Measurements from ENCODE around the gene MTSS2. TPM values are rescaled to one million over a fixed set of nuclear protein-coding genes. Genes with fewer than 3 reads are reported as not detected.

The MTSS2 gene
- total and polyA plus RNA-seq, 2 experiments from 2014 or later, result 1.6 to 19.6 TPM

GRCh38 chr16:70714581-70715054 lies 28.8 kb upstream of the MTSS2 start (continued):
- TF ChIP-seq ZNF114 (CRISPR knock-in tag; IDR thresholded peaks at IDR 0.05), result no peak
- TF ChIP-seq STAT1 (IDR thresholded peaks at IDR 0.05; ENCODE audit: unreplicated experiment), result no peak
- no peak for TF ChIP-seq ETS1 (IDR thresholded peaks at IDR 0.05)
- no peak for TF ChIP-seq REST (IDR thresholded peaks at IDR 0.05; ENCODE audit: unreplicated experiment)
- TF ChIP-seq JUNB (IDR thresholded peaks at IDR 0.05; ENCODE audit: unreplicated experiment), result no peak
- TF ChIP-seq EZH2phosphoT487 (IDR thresholded peaks at IDR 0.05; ENCODE audit: unreplicated experiment), result no peak
- TF ChIP-seq EZH2 (IDR thresholded peaks at IDR 0.05; ENCODE audit: low read depth, unreplicated experiment), result no peak

GRCh38 chr16:70713824-70714223 lies 28.0 kb upstream of the MTSS2 start:
- Histone ChIP-seq H3F3A (replicated peaks; ENCODE audit: low read depth) (peaks cover 6% of the 10 kb centered on the region; the same call in 1 of the 2 replicates), H3K79me2 (replicated peaks; ENCODE audit: insufficient read depth) (no peaks in the 10 kb centered on the region), H3K27ac (ENCODE audit: low read depth) (no peak overlapping the region), H3K36me3 (ENCODE audit: insufficient read depth) (no peaks in the 10 kb centered on the region), H3K9me2 (ENCODE audit: insufficient read depth) (no peaks in the 10 kb centered on the region), H3K4me3 (no peak overlapping the region), H3K4me2 (no peak overlapping the region; the same call in 1 of the 2 replicates), H3K4me1 (ENCODE audit: insufficient read depth) (peaks cover 32% of the 10 kb centered on the region), H2AFZ (no peak overlapping the region), H4K20me1 (replicated peaks; ENCODE audit: insufficient read depth) (no peaks in the 10 kb centered on the region), H3K27me3 (ENCODE audit: insufficient read depth) (no peaks in the 10 kb centered on the region)
- ATAC-seq (no peak), DNase-seq (ENCODE audit: low spot score) (no peak)
- H3K4me1 Mint-ChIP-seq, result peaks cover 60% of the 10 kb centered on the region
- H3K27me3 Mint-ChIP-seq (ENCODE audit: insufficient read depth, low read depth, poor library complexity), result peaks cover 18% of the 10 kb centered on the region
- peak overlapping the region; percentile 77; the same call in 1 of the 2 replicates for H3K27ac Mint-ChIP-seq
- no peaks in the 10 kb centered on the region for H3K36me3 Mint-ChIP-seq (ENCODE audit: low read depth)
- no peak overlapping the region for H3K4me3 Mint-ChIP-seq
- no peaks in the 10 kb centered on the region for H3K9me3 Mint-ChIP-seq
- no peak for TF ChIP-seq CTCF (conservative IDR thresholded peaks at IDR 0.05; ENCODE audit: low read depth in 2 of 2)
- TF ChIP-seq EZH2phosphoT487 (IDR thresholded peaks at IDR 0.05; ENCODE audit: unreplicated experiment), result no peak
- TF ChIP-seq CREB1 (CRISPR knock-in tag; IDR thresholded peaks at IDR 0.05; ENCODE audit: low read depth), result no peak
- TF ChIP-seq NANOG (IDR thresholded peaks at IDR 0.05; ENCODE audit: borderline replicate concordance), result no peak
- no peak for TF ChIP-seq ZNF331 (CRISPR knock-in tag; IDR thresholded peaks at IDR 0.05; ENCODE audit: low read depth)
- no peak for TF ChIP-seq REST (IDR thresholded peaks at IDR 0.05; ENCODE audit: unreplicated experiment)

All from GM23338 (cell line).